ENCODE results near the gene HEXA.

DNA sequence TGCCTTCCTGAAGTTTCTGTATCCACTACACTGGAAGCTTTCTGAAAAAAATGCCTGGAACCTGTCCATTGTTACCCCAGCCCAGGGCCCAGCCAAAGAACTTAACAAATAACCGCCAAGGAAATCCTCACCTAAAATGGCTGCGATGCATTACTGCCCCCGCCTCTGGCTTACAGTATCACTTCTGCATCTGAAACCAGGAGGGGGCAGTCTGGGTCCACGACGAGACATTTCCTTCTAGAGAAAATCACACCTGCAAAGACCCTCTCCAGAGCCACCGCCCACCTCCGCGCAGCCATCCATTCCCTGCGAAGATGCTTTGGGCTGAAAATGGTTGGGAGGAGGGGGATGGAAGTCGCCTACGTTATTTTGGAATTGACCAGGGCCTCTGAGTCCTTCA, 33.4 kb downstream of the HEXA start:
- no peak for TF ChIP-seq ZFP36 (IDR thresholded peaks at IDR 0.05; ENCODE audit: borderline replicate concordance, partially characterized antibody)
- TF ChIP-seq, protein P1, sequence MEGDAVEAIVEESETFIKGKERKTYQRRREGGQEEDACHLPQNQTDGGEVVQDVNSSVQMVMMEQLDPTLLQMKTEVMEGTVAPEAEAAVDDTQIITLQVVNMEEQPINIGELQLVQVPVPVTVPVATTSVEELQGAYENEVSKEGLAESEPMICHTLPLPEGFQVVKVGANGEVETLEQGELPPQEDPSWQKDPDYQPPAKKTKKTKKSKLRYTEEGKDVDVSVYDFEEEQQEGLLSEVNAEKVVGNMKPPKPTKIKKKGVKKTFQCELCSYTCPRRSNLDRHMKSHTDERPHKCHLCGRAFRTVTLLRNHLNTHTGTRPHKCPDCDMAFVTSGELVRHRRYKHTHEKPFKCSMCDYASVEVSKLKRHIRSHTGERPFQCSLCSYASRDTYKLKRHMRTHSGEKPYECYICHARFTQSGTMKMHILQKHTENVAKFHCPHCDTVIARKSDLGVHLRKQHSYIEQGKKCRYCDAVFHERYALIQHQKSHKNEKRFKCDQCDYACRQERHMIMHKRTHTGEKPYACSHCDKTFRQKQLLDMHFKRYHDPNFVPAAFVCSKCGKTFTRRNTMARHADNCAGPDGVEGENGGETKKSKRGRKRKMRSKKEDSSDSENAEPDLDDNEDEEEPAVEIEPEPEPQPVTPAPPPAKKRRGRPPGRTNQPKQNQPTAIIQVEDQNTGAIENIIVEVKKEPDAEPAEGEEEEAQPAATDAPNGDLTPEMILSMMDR (IDR thresholded peaks at IDR 0.05): peak; percentile 54
- TF ChIP-seq, protein P2, sequence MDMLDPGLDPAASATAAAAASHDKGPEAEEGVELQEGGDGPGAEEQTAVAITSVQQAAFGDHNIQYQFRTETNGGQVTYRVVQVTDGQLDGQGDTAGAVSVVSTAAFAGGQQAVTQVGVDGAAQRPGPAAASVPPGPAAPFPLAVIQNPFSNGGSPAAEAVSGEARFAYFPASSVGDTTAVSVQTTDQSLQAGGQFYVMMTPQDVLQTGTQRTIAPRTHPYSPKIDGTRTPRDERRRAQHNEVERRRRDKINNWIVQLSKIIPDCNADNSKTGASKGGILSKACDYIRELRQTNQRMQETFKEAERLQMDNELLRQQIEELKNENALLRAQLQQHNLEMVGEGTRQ (IDR thresholded peaks at IDR 0.05): no peak
- no peak for TF ChIP-seq EP300 (IDR thresholded peaks at IDR 0.05)
- TF ChIP-seq PBX3 (IDR thresholded peaks at IDR 0.05): no peak
- TF ChIP-seq POLR2A (IDR thresholded peaks at IDR 0.05; ENCODE audit: low read length): no peak
- no peak for TF ChIP-seq TFCP2L1 (CRISPR knock-in tag; IDR thresholded peaks at IDR 0.05)
- peak; percentile 68 to 77 for TF ChIP-seq RAD21 (conservative IDR thresholded peaks at IDR 0.05 in 1 of 2, IDR thresholded peaks at IDR 0.05 in 1 of 2)

All from A549 (cell line).